Tibial artery (tissue), 4 donors: ENCODE measurements around the gene FARSB.

Experiments used
- DNase-seq, 2 donors: peaks; one replicate each; pipeline ENCODE4 v3.0.0-alpha.2; 2019
- H3K27ac ChIP-seq, 2 donors: fragments of 200-600 bp; sonication (generic) in 1 of 2; 1 replicate in 1 of 2; 2 replicates in 1 of 2; pipeline ENCODE4 v1.5.1; 2018 to 2019; ENCODE audit warnings: mild to moderate bottlenecking in 1 of 2
- H3K27me3 ChIP-seq, 2 donors: fragments of 200-600 bp; sonication (generic) in 1 of 2; one replicate each; pipeline versions ENCODE4 v1.5.1 to v1.6.0; 2016 to 2019
- H3K36me3 ChIP-seq, 3 donors: fragments of 200-600 bp; sonication (generic) in 2 of 3; one replicate each; pipeline ENCODE4 v1.5.1; 2016 to 2019; ENCODE audit warnings: mild to moderate bottlenecking in 2 of 3
- H3K4me1 ChIP-seq, 4 donors: fragments of 200-600 bp; sonication (generic) in 2 of 4; 1 replicate in 3 of 4; 2 replicates in 1 of 4; pipeline ENCODE4 v1.5.1; 2016 to 2019
- H3K4me3 ChIP-seq, 2 donors: fragments of 200-600 bp; sonication (generic) in 1 of 2; 1 replicate in 1 of 2; 2 replicates in 1 of 2; pipeline ENCODE4 v1.5.1; 2018 to 2019; ENCODE audit warnings: mild to moderate bottlenecking in 2 of 2
- H3K9me3 ChIP-seq, 3 donors: fragments of 200-600 bp; sonication (generic) in 1 of 3; one replicate each; pipeline ENCODE4 v1.5.1; 2016 to 2019
- CTCF ChIP-seq, 2 experiments: fragments of 200-600 bp in 1 of 2; fragments of 450-650 bp in 1 of 2; IDR thresholded peaks; one replicate each; pipeline ENCODE4 v1.5.1; 2017 to 2019; ENCODE audit warnings: antibody characterized with exemption in 2 of 2, mild to moderate bottlenecking in 1 of 2, moderate library complexity in 1 of 2
- intact Hi-C: fragments of 100-400 bp; cut with DNase I; formaldehyde crosslinking; loops from one replicate; pipeline ENCODE4 v1.15.0; 2023; ENCODE audit warnings: low total_unique reads

Gene FARSB

DNA sequence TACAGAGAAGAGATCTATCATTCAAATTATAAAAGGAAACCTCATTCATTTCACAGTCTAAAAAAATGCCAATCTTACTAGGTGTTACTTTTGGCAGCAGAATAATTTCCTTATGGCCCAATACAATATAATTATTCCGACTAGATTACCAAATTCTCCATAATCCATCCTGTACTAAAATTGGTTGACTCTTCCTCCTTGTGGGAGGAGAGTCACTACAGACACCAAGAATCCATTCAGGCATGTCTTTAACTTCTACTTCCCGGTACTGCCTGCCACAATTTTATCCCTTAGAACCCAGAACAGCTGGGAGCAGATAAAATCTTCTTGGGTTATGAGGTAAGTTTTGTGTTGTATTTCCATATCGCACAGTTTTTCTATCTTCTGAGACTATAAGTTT is 9.9 kb downstream of the FARSB start:
- intact Hi-C loops = no loop called here
- H3K36me3 ChIP-seq = peaks cover 28 to 50% (median 29%) of the 10 kb centered on the region in 3 donors
- no peaks in the 10 kb centered on the region for H3K4me1 ChIP-seq
- no peaks in the 10 kb centered on the region for H3K27me3 ChIP-seq
- no peaks in the 10 kb centered on the region for H3K9me3 ChIP-seq
- H3K27ac ChIP-seq = no peak overlapping the region
- no peak for TF ChIP-seq CTCF (IDR thresholded peaks at IDR 0.05)
- DNase-seq = no peak
- no peak overlapping the region for H3K4me3 ChIP-seq

- no peak for TF ChIP-seq CTCF (IDR thresholded peaks at IDR 0.05)
- no peak for DNase-seq
- Histone ChIP-seq H3K4me1 (no peaks in the 10 kb centered on the region), H3K27me3 (no peaks in the 10 kb centered on the region), H3K9me3 (no peaks in the 10 kb centered on the region), H3K4me3 (no peak overlapping the region), H3K27ac (no peak overlapping the region), H3K36me3 (peaks cover 35 to 71% (median 49%) of the 10 kb centered on the region in 3 donors)
- intact Hi-C loops = no loop called here
These were observed 12.8 kb downstream of the FARSB start for GRCh38 chr2:222643134-222643533.

DNA sequence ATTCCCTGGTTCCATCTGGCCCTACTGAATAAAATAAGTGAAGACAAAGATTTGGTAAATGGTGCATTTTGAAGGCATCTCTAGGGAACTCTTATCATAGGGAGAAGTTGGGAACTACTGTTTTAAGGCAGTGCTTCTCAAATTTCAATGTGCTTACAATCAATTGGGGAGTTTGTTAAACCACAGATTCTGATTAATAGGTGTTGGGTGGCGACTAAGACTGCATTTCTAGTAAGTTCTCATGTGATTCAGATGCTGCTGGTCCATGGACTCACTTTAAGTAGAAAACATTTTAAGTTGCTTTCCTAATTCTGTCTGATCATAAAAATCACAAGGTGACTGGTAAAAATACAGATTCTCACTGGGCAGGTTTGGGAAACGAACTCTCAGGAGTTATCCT is 14.6 kb downstream of the FARSB start:
- peaks cover 36 to 66% (median 37%) of the 10 kb centered on the region in 3 donors for H3K36me3 ChIP-seq
- intact Hi-C loops = no loop called here
- H3K4me3 ChIP-seq = no peak overlapping the region
- no peak overlapping the region for H3K27ac ChIP-seq
- no peak for TF ChIP-seq CTCF (IDR thresholded peaks at IDR 0.05)
- no peak for DNase-seq
- no peaks in the 10 kb centered on the region for H3K9me3 ChIP-seq
- no peaks in the 10 kb centered on the region for H3K4me1 ChIP-seq
- no peaks in the 10 kb centered on the region for H3K27me3 ChIP-seq

DNA sequence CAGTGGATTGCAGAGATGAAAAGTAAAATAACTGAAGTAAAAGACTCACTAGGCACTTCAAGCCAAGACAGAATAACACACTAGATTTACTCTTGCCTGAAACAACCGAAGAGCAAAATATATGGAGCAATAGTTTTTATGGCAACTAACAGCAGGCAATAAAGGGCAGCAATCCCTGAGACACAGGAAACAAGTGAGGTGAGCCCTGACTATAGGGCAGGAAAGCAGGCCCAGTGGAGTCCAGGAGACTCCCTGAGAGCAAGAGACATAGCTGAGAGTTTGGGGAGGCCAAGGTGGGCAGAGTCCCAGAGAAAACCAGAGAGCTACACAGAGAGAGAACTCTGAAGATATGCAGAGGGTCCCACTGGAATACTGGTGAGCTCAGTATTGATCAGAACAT is 18.8 kb downstream of the FARSB start:
- no peak for DNase-seq
- intact Hi-C loops = no loop called here
- H3K36me3 ChIP-seq = peaks cover 51 to 84% (median 51%) of the 10 kb centered on the region in 3 donors
- H3K4me3 ChIP-seq = no peak overlapping the region
- H3K9me3 ChIP-seq = no peaks in the 10 kb centered on the region
- no peak overlapping the region for H3K27ac ChIP-seq
- H3K27me3 ChIP-seq = no peaks in the 10 kb centered on the region
- no peaks in the 10 kb centered on the region for H3K4me1 ChIP-seq
- TF ChIP-seq CTCF (IDR thresholded peaks at IDR 0.05) = no peak

- Histone ChIP-seq H3K4me1 (no peaks in the 10 kb centered on the region), H3K9me3 (no peaks in the 10 kb centered on the region), H3K27me3 (no peaks in the 10 kb centered on the region), H3K4me3 (no peak overlapping the region), H3K36me3 (peaks cover 64 to 88% (median 65%) of the 10 kb centered on the region in 3 donors), H3K27ac (no peak overlapping the region)
- intact Hi-C loops = no loop called here
- no peak for DNase-seq
- no peak for TF ChIP-seq CTCF (IDR thresholded peaks at IDR 0.05)
These were observed 20.6 kb downstream of the FARSB start for GRCh38 chr2:222635295-222635694.

- no peaks in the 10 kb centered on the region for H3K4me1 ChIP-seq
- intact Hi-C loops = no loop called here
- H3K4me3 ChIP-seq = no peak overlapping the region
- no peaks in the 10 kb centered on the region for H3K9me3 ChIP-seq
- H3K36me3 ChIP-seq = peaks cover 66 to 93% (median 85%) of the 10 kb centered on the region in 3 donors
- H3K27me3 ChIP-seq = no peaks in the 10 kb centered on the region
- no peak for DNase-seq
- no peak overlapping the region for H3K27ac ChIP-seq
- TF ChIP-seq CTCF (IDR thresholded peaks at IDR 0.05) = no peak
These were observed 28.1 kb downstream of the FARSB start for GRCh38 chr2:222627764-222628163.
